ENCODE data around the gene PLEKHA5. TPM values are rescaled to one million over a fixed set of nuclear protein-coding genes. Genes with fewer than 3 reads are reported as not detected.
"Not testable (repeated sequence)": the region's sequence is repeated elsewhere in the genome, so short reads cannot be mapped to it uniquely, and the experiment has no call there.

PLEKHA5 gene
- total RNA-seq, 1 donor from 2014 or later = 232 TPM

DNA sequence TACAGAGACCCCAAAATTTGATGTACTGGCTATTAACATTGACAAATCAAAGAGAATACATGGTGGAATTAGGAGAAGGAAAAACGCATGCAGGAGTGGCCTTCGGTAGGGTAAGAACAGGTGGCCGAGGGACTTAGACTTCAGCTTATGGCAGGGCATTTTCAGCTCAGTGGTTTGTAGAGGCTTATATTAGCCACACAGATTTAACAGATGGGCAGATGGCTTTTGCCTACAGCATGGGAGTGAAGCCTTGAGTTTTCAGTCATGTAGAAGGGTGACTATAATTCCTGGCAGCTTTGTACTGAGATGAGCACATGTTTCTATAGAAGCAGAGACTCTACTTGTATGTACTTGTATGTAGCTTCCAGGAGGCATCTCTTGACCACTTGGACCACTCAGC is 40.9 kb upstream of the PLEKHA5 start:
- no peak overlapping the region for H3K4me3 Mint-ChIP-seq (ENCODE audit: low read depth)
- peaks cover 18% of the 10 kb centered on the region for H3K4me1 Mint-ChIP-seq (ENCODE audit: low read depth)
- TF ChIP-seq, protein P1, sequence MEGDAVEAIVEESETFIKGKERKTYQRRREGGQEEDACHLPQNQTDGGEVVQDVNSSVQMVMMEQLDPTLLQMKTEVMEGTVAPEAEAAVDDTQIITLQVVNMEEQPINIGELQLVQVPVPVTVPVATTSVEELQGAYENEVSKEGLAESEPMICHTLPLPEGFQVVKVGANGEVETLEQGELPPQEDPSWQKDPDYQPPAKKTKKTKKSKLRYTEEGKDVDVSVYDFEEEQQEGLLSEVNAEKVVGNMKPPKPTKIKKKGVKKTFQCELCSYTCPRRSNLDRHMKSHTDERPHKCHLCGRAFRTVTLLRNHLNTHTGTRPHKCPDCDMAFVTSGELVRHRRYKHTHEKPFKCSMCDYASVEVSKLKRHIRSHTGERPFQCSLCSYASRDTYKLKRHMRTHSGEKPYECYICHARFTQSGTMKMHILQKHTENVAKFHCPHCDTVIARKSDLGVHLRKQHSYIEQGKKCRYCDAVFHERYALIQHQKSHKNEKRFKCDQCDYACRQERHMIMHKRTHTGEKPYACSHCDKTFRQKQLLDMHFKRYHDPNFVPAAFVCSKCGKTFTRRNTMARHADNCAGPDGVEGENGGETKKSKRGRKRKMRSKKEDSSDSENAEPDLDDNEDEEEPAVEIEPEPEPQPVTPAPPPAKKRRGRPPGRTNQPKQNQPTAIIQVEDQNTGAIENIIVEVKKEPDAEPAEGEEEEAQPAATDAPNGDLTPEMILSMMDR (IDR thresholded peaks at IDR 0.05; ENCODE audit: unreplicated experiment) = no peak
- no peaks in the 10 kb centered on the region for H3K27me3 Mint-ChIP-seq
- no peaks in the 10 kb centered on the region for H3K36me3 Mint-ChIP-seq (ENCODE audit: insufficient read depth)
- peaks cover 9% of the 10 kb centered on the region for H3K9me3 Mint-ChIP-seq (ENCODE audit: low read depth)
- DNase-seq (ENCODE audit: low spot score, unreplicated experiment) = no peak
- no peak overlapping the region for H3K27ac Mint-ChIP-seq

DNA sequence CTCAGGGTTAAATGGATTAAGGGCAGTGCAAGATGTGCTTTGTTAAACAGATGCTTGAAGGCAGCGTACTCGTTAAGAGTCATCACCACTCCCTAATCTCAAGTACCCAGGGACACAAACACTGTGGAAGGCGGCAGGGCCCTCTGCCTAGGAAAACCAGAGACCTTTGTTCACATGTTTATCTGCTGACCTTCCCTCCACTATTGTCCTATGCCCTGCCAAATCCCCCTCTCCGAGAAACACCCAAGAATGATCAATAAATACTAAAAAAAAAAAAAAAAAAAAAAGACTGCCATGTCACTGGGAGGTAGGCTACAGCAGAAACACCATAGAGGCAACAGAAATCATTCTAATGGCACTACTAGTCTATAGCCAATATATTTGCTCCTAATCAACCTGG is 37.1 kb upstream of the PLEKHA5 start:
- H3K27me3 Mint-ChIP-seq; DNase-seq (ENCODE audit: low spot score, unreplicated experiment); H3K36me3 Mint-ChIP-seq (ENCODE audit: insufficient read depth): not testable (repeated sequence)
- Mint-ChIP-seq H3K4me1 (ENCODE audit: low read depth) (peaks cover 27% of the 10 kb centered on the region), H3K4me3 (ENCODE audit: low read depth) (peak overlapping the region; percentile 44), H3K9me3 (ENCODE audit: low read depth) (peaks cover 19% of the 10 kb centered on the region), H3K27ac (peak overlapping the region; percentile 92)

DNA sequence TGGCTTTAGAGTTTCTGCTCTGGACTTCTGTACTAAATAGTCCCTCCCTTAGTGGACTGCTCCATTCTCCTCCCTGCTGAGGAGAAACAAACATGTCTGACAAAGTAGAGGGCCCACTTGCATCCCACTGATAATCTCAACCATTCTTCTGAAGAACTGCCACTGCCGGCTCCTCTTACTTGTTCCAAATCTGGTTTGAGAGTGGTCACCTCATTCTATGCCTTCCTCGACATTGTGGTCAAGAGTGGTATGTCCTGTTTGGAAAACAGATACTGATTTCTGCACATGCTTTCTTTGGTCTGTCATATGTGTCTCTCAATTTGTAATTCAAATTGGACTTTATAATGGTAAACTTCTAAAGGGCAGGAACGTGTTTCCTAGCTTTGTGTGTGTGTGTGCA is 36.3 kb upstream of the PLEKHA5 start:
- Mint-ChIP-seq H3K4me3 (ENCODE audit: low read depth) (no peak overlapping the region), H3K27me3 (no peaks in the 10 kb centered on the region), H3K4me1 (ENCODE audit: low read depth) (peaks cover 23% of the 10 kb centered on the region), H3K27ac (no peak overlapping the region), H3K9me3 (ENCODE audit: low read depth) (peaks cover 19% of the 10 kb centered on the region), H3K36me3 (ENCODE audit: insufficient read depth) (peaks cover 2% of the 10 kb centered on the region)
- TF ChIP-seq, protein P1 (IDR thresholded peaks at IDR 0.05; ENCODE audit: unreplicated experiment) = no peak
- DNase-seq (ENCODE audit: low spot score, unreplicated experiment) = no peak

DNA sequence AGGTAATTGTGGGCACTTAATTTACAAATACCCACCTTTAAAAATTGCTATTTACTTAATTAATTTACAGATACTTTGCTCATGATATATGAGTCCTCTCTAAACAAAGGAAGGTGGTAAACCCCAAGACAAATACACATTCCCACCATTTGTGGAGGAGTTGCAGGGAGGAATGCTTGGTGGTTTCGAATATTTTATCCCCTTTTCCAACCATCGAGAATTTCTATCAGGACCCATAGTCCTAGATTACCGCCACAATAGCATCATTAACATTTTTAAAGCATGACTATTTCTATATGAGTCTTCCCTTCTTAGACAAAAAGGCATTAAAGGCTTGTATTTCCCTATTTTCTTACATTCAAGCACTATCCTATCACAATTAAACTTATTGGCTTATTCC is 34.2 kb upstream of the PLEKHA5 start:
- Mint-ChIP-seq H3K9me3 (ENCODE audit: low read depth) (peaks cover 19% of the 10 kb centered on the region), H3K36me3 (ENCODE audit: insufficient read depth) (peaks cover 2% of the 10 kb centered on the region), H3K4me1 (ENCODE audit: low read depth) (peaks cover 27% of the 10 kb centered on the region), H3K27ac (no peak overlapping the region), H3K27me3 (no peaks in the 10 kb centered on the region), H3K4me3 (ENCODE audit: low read depth) (no peak overlapping the region)
- TF ChIP-seq, protein P1 (IDR thresholded peaks at IDR 0.05; ENCODE audit: unreplicated experiment) = no peak
- no peak for DNase-seq (ENCODE audit: low spot score, unreplicated experiment)

DNA sequence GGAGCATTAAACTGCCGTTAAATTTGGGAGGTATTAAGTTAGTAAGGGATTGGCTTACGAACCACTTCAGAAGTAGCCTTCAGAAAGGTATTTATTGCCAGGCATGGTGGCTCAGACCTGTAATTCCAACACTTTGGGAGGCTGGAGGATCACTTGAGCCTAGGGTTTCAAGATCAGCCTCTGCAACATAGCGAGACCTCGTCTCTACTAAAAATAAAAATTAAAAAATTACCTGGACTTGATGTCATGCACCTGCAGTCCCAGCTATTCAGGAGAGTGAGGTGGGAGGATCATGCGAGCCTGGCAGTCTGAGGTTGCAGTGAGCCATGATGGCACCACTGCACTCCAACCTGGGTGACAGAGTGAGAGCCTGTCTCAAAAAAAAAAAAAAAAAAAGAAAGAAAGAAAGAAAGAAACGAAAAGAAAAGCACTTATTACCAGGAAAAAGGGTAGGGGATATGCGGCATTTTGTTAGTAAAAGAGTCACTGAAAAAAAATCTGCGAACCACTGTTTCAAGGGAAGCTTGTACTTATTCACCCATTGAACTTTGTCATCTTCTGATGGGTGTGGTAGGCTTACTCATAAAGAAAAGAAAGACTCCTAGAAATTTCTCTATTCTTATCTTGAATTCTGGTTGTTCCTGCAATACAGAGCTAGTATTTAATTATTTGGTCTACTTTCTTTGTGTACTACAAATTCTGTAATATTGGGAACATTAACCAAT is 33.6 kb upstream of the PLEKHA5 start:
- peak overlapping the region; percentile 81 for H3K27ac Mint-ChIP-seq

More for the DNA sequence above, 33.6 kb upstream of the PLEKHA5 start:
- H3K9me3 Mint-ChIP-seq (ENCODE audit: low read depth) = peaks cover 19% of the 10 kb centered on the region
- H3K4me3 Mint-ChIP-seq (ENCODE audit: low read depth) = no peak overlapping the region
- no peaks in the 10 kb centered on the region for H3K27me3 Mint-ChIP-seq
- H3K36me3 Mint-ChIP-seq (ENCODE audit: insufficient read depth) = peaks cover 2% of the 10 kb centered on the region
- H3K4me1 Mint-ChIP-seq (ENCODE audit: low read depth) = peaks cover 27% of the 10 kb centered on the region
- TF ChIP-seq, protein P1 (IDR thresholded peaks at IDR 0.05; ENCODE audit: unreplicated experiment) = no peak
- no peak for DNase-seq (ENCODE audit: low spot score, unreplicated experiment)
